Tracheal epithelial cell (primary cell): ENCODE data around the gene KLHDC1. TPM values are rescaled to one million over a fixed set of nuclear protein-coding genes. Genes with fewer than 3 reads are reported as not detected.

ENCODE experiments used
- total RNA-seq: library from RNA; depleted of rRNA; stranded (reverse); fragments of >200 nt; gene quantifications from 2 replicates; pipeline ENCODE4 v1.2.1, GENCODE V29; 2014

The KLHDC1 gene
- 0.43 and 0.72 TPM in 2 replicates for total RNA-seq

GRCh38 chr14:49692811-49693734 lies at the start of gene KLHDC1:
KLHDC1 (plus strand) TSS chr14:49693120; CDS start chr14:49693195, 75 bp downstream.

GRCh38 chr14:49687942-49688700 lies 4.8 kb upstream of the KLHDC1 start, which contains the start of gene POLE2:
POLE2 (minus strand) TSS chr14:49688214; CDS start chr14:49688203, 11 bp downstream.

GRCh38 chr14:49767571-49768300 lies 74.8 kb downstream of the KLHDC1 start, which contains the start of gene KLHDC2:
KLHDC2 (plus strand) TSS chr14:49768153; CDS start chr14:49768469, 316 bp downstream.

Other genes with a start within 250 kb of the KLHDC1 start
- gene RPS29, start 106.7 kb upstream of the KLHDC1 start, total RNA-seq: 2,980 and 6,428 TPM in 2 replicates
- 8.1 and 8.2 TPM in 2 replicates for gene LRR1, start 94.2 kb upstream of the KLHDC1 start, total RNA-seq
- gene RPL36AL, start 72.5 kb upstream of the KLHDC1 start, total RNA-seq: 250 and 268 TPM in 2 replicates
- 51.3 and 52.2 TPM in 2 replicates for gene MGAT2, start 72.3 kb upstream of the KLHDC1 start, total RNA-seq
- 15.9 and 16.8 TPM in 2 replicates for gene DNAAF2, start 57.9 kb upstream of the KLHDC1 start, total RNA-seq
- 2.3 and 4.8 TPM in 2 replicates for gene POLE2, start 4.9 kb upstream of the KLHDC1 start, total RNA-seq
- gene KLHDC2, start 75.0 kb downstream of the KLHDC1 start, total RNA-seq: 44.3 and 76.1 TPM in 2 replicates
- 36.4 and 55.2 TPM in 2 replicates for gene NEMF, start 159.7 kb downstream of the KLHDC1 start, total RNA-seq
- 91.2 and 92.3 TPM in 2 replicates for gene ARF6, start 200.0 kb downstream of the KLHDC1 start, total RNA-seq